Activated CD8-positive, alpha-beta T cell treated with anti-CD3 and anti-CD28 coated beads for 36 hours (primary cell): Measurements from ENCODE around the gene GLIS2. TPM values are rescaled to one million over a fixed set of nuclear protein-coding genes. Genes with fewer than 3 reads are reported as not detected.

Experiments used
- ATAC-seq: fragments of 200-7000 bp; cut with Tn5 transposase; one replicate; pipeline ENCODE4 v1.10.0; 2021; ENCODE audit warnings: mild to moderate bottlenecking, moderate library complexity
- CTCF ChIA-PET: fragments of 350-600 bp; sonication (Branson Sonifier 250); formaldehyde crosslinking; loops from one replicate; lab custom pipeline; 2021; ENCODE audit warnings: antibody characterized with exemption; lab: Charles Lee
- POLR2A ChIA-PET: fragments of 350-600 bp; sonication (Branson Sonifier 250); formaldehyde crosslinking; loops from one replicate; lab custom pipeline; 2021; ENCODE audit warnings: antibody characterized with exemption; lab: Charles Lee
- DNase-seq: peaks from one replicate; pipeline ENCODE4 v3.0.0-alpha.2; 2020
- H3K27ac Mint-ChIP-seq: one replicate; pipeline ENCODE4 v1.8.0; 2021; ENCODE audit warnings: mild to moderate bottlenecking, mixed read lengths
- H3K27me3 Mint-ChIP-seq: one replicate; pipeline ENCODE4 v1.8.0; 2021; ENCODE audit warnings: mixed read lengths
- H3K36me3 Mint-ChIP-seq: one replicate; pipeline ENCODE4 v1.8.0; 2021; ENCODE audit warnings: low read depth, mixed read lengths
- H3K4me1 Mint-ChIP-seq: one replicate; pipeline ENCODE4 v1.8.0; 2021; ENCODE audit warnings: low read depth, mixed read lengths
- H3K4me3 Mint-ChIP-seq: one replicate; pipeline ENCODE4 v1.8.0; 2021; ENCODE audit warnings: mild to moderate bottlenecking, moderate library complexity, mixed read lengths
- H3K9me3 Mint-ChIP-seq: one replicate; pipeline ENCODE4 v1.8.0; 2021; ENCODE audit warnings: mixed read lengths
- CTCF ChIP-seq: fragments of 200-600 bp; IDR thresholded peaks from one replicate; pipeline ENCODE4 v1.8.0; 2022; ENCODE audit warnings: antibody characterized with exemption, mild to moderate bottlenecking
- intact Hi-C: fragments of 100-400 bp; cut with micrococcal nuclease; formaldehyde crosslinking; loops from one replicate; pipeline ENCODE4 v1.10.0; 2022
- total RNA-seq, 2 experiments: library from RNA; stranded (reverse); gene quantifications; one replicate each; pipeline ENCODE4 v1.2.3, GENCODE V29; 2021

GLIS2 gene
- total RNA-seq, 2 experiments from 2014 or later: 0.49 to 0.77 TPM

- intact Hi-C loops: loop anchor here (10.0 kb wide), 1 partner anchor 62 kb away; the partner anchor contains the start of gene CORO7
- Mint-ChIP-seq H3K9me3 (no peaks in the 10 kb centered on the region), H3K4me1 (peaks cover 18% of the 10 kb centered on the region), H3K36me3 (peaks cover 4% of the 10 kb centered on the region), H3K27me3 (no peaks in the 10 kb centered on the region), H3K4me3 (no peak overlapping the region), H3K27ac (no peak overlapping the region)
- POLR2A ChIA-PET: interaction anchor here (1.6 kb wide), 1 partner anchor 53 kb away, joined by 7 read pairs; no protein-coding TSS in a partner anchor
- no peak for TF ChIP-seq CTCF
- DNase-seq: no peak
- ATAC-seq: no peak
- CTCF ChIA-PET: interaction anchor here (3.8 kb wide), 1 partner anchor 50 kb away, joined by 20 read pairs; no protein-coding TSS in a partner anchor
Observed at GRCh38 chr16:4352843-4353242, 37.0 kb downstream of the GLIS2 start.

- no peak overlapping the region for H3K4me3 Mint-ChIP-seq
- ChIA-PET POLR2A (interaction anchor here (0.8 to 1.6 kb wide), 2 partner anchors 12 to 52 kb away, joined by 3 to 7 read pairs; no protein-coding TSS in a partner anchor), CTCF (interaction anchor here (3.8 kb wide), 1 partner anchor 49 kb away, joined by 20 read pairs; no protein-coding TSS in a partner anchor)
- no peak overlapping the region for H3K27ac Mint-ChIP-seq
- intact Hi-C loops: loop anchor here (10.0 kb wide), 1 partner anchor 61 kb away; the partner anchor contains the start of gene CORO7
- H3K4me1 Mint-ChIP-seq: peaks cover 11% of the 10 kb centered on the region
- H3K27me3 Mint-ChIP-seq: no peaks in the 10 kb centered on the region
- TF ChIP-seq CTCF: no peak
- ATAC-seq: no peak
- H3K36me3 Mint-ChIP-seq: no peaks in the 10 kb centered on the region
- DNase-seq: no peak
- no peaks in the 10 kb centered on the region for H3K9me3 Mint-ChIP-seq
Observed at GRCh38 chr16:4353675-4354074, 37.8 kb downstream of the GLIS2 start.

GRCh38 chr16:4354512-4355409, 38.9 kb downstream of the GLIS2 start:
- ATAC-seq (no peak), DNase-seq (no peak)
- Mint-ChIP-seq H3K27me3 (no peaks in the 10 kb centered on the region), H3K36me3 (peaks cover 4% of the 10 kb centered on the region), H3K4me3 (no peak overlapping the region), H3K9me3 (no peaks in the 10 kb centered on the region), H3K27ac (no peak overlapping the region), H3K4me1 (peaks cover 10% of the 10 kb centered on the region)
- ChIA-PET POLR2A (interaction anchor here (1.1 kb wide), 1 partner anchor 19 kb away, joined by 5 read pairs; no protein-coding TSS in a partner anchor), CTCF (interaction anchor here (1.2 to 3.8 kb wide), 2 partner anchors 48 kb away, joined by 5 to 20 read pairs; no protein-coding TSS in a partner anchor)
- no peak for TF ChIP-seq CTCF
- intact Hi-C loops: loop anchor here (10.0 kb wide), 1 partner anchor 60 kb away; the partner anchor contains the start of gene CORO7

GRCh38 chr16:4356820-4357219, 41.0 kb downstream of the GLIS2 start:
- DNase-seq: no peak
- H3K4me3 Mint-ChIP-seq: no peak overlapping the region
- H3K27me3 Mint-ChIP-seq: no peaks in the 10 kb centered on the region
- H3K36me3 Mint-ChIP-seq: peaks cover 7% of the 10 kb centered on the region
- CTCF ChIA-PET: interaction anchor here (1.1 kb wide), 1 partner anchor 65 kb away, joined by 5 read pairs; no protein-coding TSS in a partner anchor
- peaks cover 1% of the 10 kb centered on the region for H3K4me1 Mint-ChIP-seq
- no peak for TF ChIP-seq CTCF
- POLR2A ChIA-PET: interaction anchor here (0.6 kb wide), 1 partner anchor 84 kb away, joined by 3 read pairs; the partner anchor contains the start of gene TFAP4
- no peak for ATAC-seq
- intact Hi-C loops: loop anchor here (10.0 kb wide), 1 partner anchor 58 kb away; the partner anchor contains the start of gene CORO7
- H3K27ac Mint-ChIP-seq: no peak overlapping the region
- no peaks in the 10 kb centered on the region for H3K9me3 Mint-ChIP-seq
